ENCODE data around the gene SNAP29.
"Not testable (repeated sequence)": the region's sequence is repeated elsewhere in the genome, so short reads cannot be mapped to it uniquely, and the experiment has no call there.

Gene SNAP29

GRCh38 chr22:20939457-20940185 is 80.8 kb downstream of the SNAP29 start:
- H3K36me3 ChIP-seq (ENCODE audit: control insufficient read depth, insufficient read depth, low read length), result peaks cover 29% of the 10 kb centered on the region
- not testable (repeated sequence) for H3K27me3 ChIP-seq (ENCODE audit: control insufficient read depth, insufficient read depth, low read length, poor library complexity, severe bottlenecking); H3K27ac ChIP-seq (ENCODE audit: insufficient read depth, low read depth, low read length, poor library complexity, severe bottlenecking); H3K4me1 ChIP-seq (ENCODE audit: control insufficient read depth, insufficient read depth, low read length); H3K4me3 ChIP-seq (ENCODE audit: insufficient read depth, low read depth, low read length); H3K9me3 ChIP-seq (ENCODE audit: control insufficient read depth, low read length)
- WGBS, 2 experiments, result 91 to 95% methylated on average over 14 of the region's 14 CpGs

- Histone ChIP-seq H3K4me1 (ENCODE audit: control insufficient read depth, insufficient read depth, low read length) (no peaks in the 10 kb centered on the region), H3K27me3 (ENCODE audit: control insufficient read depth, insufficient read depth, low read length, poor library complexity, severe bottlenecking) (no peaks in the 10 kb centered on the region), H3K27ac (ENCODE audit: insufficient read depth, low read depth, low read length, poor library complexity, severe bottlenecking) (no peak overlapping the region), H3K4me3 (ENCODE audit: insufficient read depth, low read depth, low read length) (no peak overlapping the region), H3K36me3 (ENCODE audit: control insufficient read depth, insufficient read depth, low read length) (peaks cover 25% of the 10 kb centered on the region), H3K9me3 (ENCODE audit: control insufficient read depth, low read length) (no peaks in the 10 kb centered on the region)
- WGBS, 2 experiments, result 95% methylated on average over 3 of the region's 3 CpGs
Observed at GRCh38 chr22:20940186-20940651, 81.4 kb downstream of the SNAP29 start.

Data from ectodermal cell (in vitro differentiated cells).